Right renal pelvis (tissue), 4 donors: ENCODE data around the gene FAF2. TPM values are rescaled to one million over a fixed set of nuclear protein-coding genes. Genes with fewer than 3 reads are reported as not detected.

Experiments
- polyA plus RNA-seq, 4 donors: library from polyadenylated mRNA; unstranded; fragments of 120-200 nt; gene quantifications; one replicate each; pipeline ENCODE4 v1.2.1, GENCODE V29; 2013; ENCODE audit not compliant: insufficient read length in 4 of 4

FAF2 gene
- polyA plus RNA-seq, 4 donors, result 42.8 to 51.6 (median 50.5) TPM

Other genes with a start within 250 kb of the FAF2 start
- 10 to 100 TPM; 19.0 to 22.0 (median 19.9) TPM for gene SIMC1, start 210.0 kb upstream of the FAF2 start, polyA plus RNA-seq
- gene KIAA1191, start 86.6 kb upstream of the FAF2 start, polyA plus RNA-seq, result 100 to 1,000 TPM; 151 to 159 (median 153) TPM
- 10 to 100 TPM; 11.1 to 13.1 (median 12.3) TPM for gene ARL10, start 82.9 kb upstream of the FAF2 start, polyA plus RNA-seq
- gene NOP16, start 59.8 kb upstream of the FAF2 start, polyA plus RNA-seq, result 10 to 100 TPM; 23.5 to 28.9 (median 28.3) TPM
- gene HIGD2A, start 59.6 kb upstream of the FAF2 start, polyA plus RNA-seq, result 100 to 1,000 TPM; 106 to 132 (median 111) TPM
- 10 to 100 TPM; 47.9 to 62.0 (median 52.4) TPM for gene CLTB, start 31.8 kb upstream of the FAF2 start, polyA plus RNA-seq
- gene RNF44, start 89.0 kb downstream of the FAF2 start, polyA plus RNA-seq, result 10 to 100 TPM; 45.5 to 63.2 (median 51.8) TPM
- 10 to 100 TPM; 13.9 to 21.5 (median 18.6) TPM for gene CDHR2, start 101.0 kb downstream of the FAF2 start, polyA plus RNA-seq
- 1 to 10 TPM; 1.3 to 2.1 (median 1.8) TPM for gene GPRIN1, start 161.8 kb downstream of the FAF2 start, polyA plus RNA-seq
- under 1 TPM in 1 of 4 donors, not detected in 3; 0.14 TPM for gene SNCB, start 182.1 kb downstream of the FAF2 start, polyA plus RNA-seq
- under 1 TPM in 1 of 4 donors, not detected in 3; 0.08 TPM for gene EIF4E1B, start 182.3 kb downstream of the FAF2 start, polyA plus RNA-seq
- gene TSPAN17, start 199.1 kb downstream of the FAF2 start, polyA plus RNA-seq, result 10 to 100 TPM; 31.3 to 36.3 (median 33.7) TPM